Glutamatergic neuron (in vitro differentiated cells): ENCODE results near the gene TMA7. TPM values are rescaled to one million over a fixed set of nuclear protein-coding genes. Genes with fewer than 3 reads are reported as not detected.
A peak's percentile ranks its signal among the peaks of the same experiment; 100 is the strongest.

Experiments
- DNase-seq: peaks from one replicate; pipeline ENCODE4 v3.0.0; 2022
- H3K27ac Mint-ChIP-seq: one replicate; pipeline ENCODE4 v1.8.0; 2020; ENCODE audit warnings: mild to moderate bottlenecking, mixed read lengths, inconsistent platforms; ENCODE audit not compliant: unreplicated experiment
- H3K27me3 Mint-ChIP-seq: one replicate; pipeline ENCODE4 v1.8.0; 2020; ENCODE audit warnings: mild to moderate bottlenecking, moderate library complexity, mixed read lengths, inconsistent platforms; ENCODE audit not compliant: unreplicated experiment
- H3K36me3 Mint-ChIP-seq: one replicate; pipeline ENCODE4 v1.8.0; 2020; ENCODE audit warnings: mild to moderate bottlenecking, mixed read lengths, inconsistent platforms; ENCODE audit not compliant: unreplicated experiment
- H3K4me1 Mint-ChIP-seq: one replicate; pipeline ENCODE4 v1.8.0; 2020; ENCODE audit warnings: mild to moderate bottlenecking, low read depth, mixed read lengths, inconsistent platforms; ENCODE audit not compliant: unreplicated experiment
- H3K4me3 Mint-ChIP-seq: one replicate; pipeline ENCODE4 v1.8.0; 2020; ENCODE audit warnings: mild to moderate bottlenecking, mixed read lengths, inconsistent platforms; ENCODE audit not compliant: unreplicated experiment
- H3K9me3 Mint-ChIP-seq: one replicate; pipeline ENCODE4 v1.8.0; 2020; ENCODE audit warnings: mild to moderate bottlenecking, moderate library complexity, mixed read lengths, inconsistent platforms; ENCODE audit not compliant: unreplicated experiment
- total RNA-seq: library from RNA; stranded (reverse); fragmentation: NEBNext Ultra II Directional; extraction: Animal tissue kit (Norgen Biotek cat#: 25700); gene quantifications from one replicate; pipeline ENCODE4 v1.2.1, GENCODE V29; 2021; ENCODE audit not compliant: unreplicated experiment
- TF ChIP-seq, protein P1 (sequence below): fragments of 200-600 bp; sonication (generic); IDR thresholded peaks from one replicate; pipeline ENCODE4 v1.5.0; 2021; ENCODE audit not compliant: partially characterized antibody, unreplicated experiment

The TMA7 gene
- total RNA-seq, 1 donor from 2014 or later, result 154 TPM

GRCh38 chr3:48463703-48464102, 23.6 kb downstream of the TMA7 start:
- peaks cover 20% of the 10 kb centered on the region for H3K4me1 Mint-ChIP-seq
- peaks cover 7% of the 10 kb centered on the region for H3K36me3 Mint-ChIP-seq
- H3K27ac Mint-ChIP-seq, result no peak overlapping the region
- DNase-seq, result no peak
- H3K27me3 Mint-ChIP-seq, result peaks cover 12% of the 10 kb centered on the region
- TF ChIP-seq, protein P1, sequence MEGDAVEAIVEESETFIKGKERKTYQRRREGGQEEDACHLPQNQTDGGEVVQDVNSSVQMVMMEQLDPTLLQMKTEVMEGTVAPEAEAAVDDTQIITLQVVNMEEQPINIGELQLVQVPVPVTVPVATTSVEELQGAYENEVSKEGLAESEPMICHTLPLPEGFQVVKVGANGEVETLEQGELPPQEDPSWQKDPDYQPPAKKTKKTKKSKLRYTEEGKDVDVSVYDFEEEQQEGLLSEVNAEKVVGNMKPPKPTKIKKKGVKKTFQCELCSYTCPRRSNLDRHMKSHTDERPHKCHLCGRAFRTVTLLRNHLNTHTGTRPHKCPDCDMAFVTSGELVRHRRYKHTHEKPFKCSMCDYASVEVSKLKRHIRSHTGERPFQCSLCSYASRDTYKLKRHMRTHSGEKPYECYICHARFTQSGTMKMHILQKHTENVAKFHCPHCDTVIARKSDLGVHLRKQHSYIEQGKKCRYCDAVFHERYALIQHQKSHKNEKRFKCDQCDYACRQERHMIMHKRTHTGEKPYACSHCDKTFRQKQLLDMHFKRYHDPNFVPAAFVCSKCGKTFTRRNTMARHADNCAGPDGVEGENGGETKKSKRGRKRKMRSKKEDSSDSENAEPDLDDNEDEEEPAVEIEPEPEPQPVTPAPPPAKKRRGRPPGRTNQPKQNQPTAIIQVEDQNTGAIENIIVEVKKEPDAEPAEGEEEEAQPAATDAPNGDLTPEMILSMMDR, result no peak
- H3K9me3 Mint-ChIP-seq, result peaks cover 12% of the 10 kb centered on the region
- H3K4me3 Mint-ChIP-seq, result no peak overlapping the region

DNA sequence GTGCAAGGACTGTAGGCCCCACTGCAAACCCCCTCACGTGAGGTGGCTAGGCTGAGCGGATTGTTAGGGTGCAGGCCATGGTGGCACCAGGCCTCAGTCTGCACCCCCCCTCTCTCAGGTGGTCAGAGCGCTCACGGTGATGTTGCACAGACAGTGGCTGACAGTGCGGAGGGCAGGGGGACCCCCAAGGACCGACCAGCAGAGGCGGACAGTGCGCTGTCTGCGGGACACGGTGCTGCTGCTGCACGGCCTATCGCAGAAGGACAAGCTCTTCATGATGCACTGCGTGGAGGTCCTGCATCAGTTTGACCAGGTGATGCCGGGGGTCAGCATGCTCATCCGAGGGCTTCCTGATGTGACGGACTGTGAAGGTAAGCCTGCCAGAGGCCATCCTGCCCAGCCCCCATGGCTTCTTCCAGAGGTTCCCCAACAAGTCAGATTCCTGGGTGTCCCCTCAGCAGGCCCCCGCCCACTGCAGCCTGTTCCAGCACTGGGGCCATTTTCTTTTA, 24.7 kb downstream of the TMA7 start:
- Mint-ChIP-seq H3K27ac (no peak overlapping the region), H3K4me1 (peaks cover 24% of the 10 kb centered on the region), H3K9me3 (peaks cover 12% of the 10 kb centered on the region), H3K36me3 (peaks cover 7% of the 10 kb centered on the region), H3K27me3 (peaks cover 12% of the 10 kb centered on the region), H3K4me3 (no peak overlapping the region)
- TF ChIP-seq, protein P1, result no peak
- DNase-seq, result no peak

DNA sequence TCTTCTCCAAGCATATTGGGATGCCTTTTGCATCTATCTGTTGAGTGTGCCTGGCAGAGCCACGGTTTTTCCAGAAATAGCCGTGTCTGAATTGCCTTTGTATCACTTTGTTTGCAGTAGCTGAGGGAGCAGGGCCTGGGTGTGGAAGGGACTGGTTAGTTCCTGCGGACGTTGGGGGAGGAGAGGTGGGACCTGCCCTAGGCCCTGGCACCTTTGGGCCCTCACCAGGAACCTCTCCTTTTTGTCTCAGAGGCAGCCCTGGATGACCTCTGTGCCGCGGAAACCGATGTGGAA, 25.1 kb downstream of the TMA7 start:
- no peak for DNase-seq
- Mint-ChIP-seq H3K4me1 (peaks cover 27% of the 10 kb centered on the region), H3K36me3 (peaks cover 7% of the 10 kb centered on the region), H3K9me3 (peaks cover 12% of the 10 kb centered on the region), H3K27me3 (peaks cover 12% of the 10 kb centered on the region), H3K4me3 (peak overlapping the region; percentile 79), H3K27ac (peak overlapping the region; percentile 98)
- TF ChIP-seq, protein P1, result no peak

DNA sequence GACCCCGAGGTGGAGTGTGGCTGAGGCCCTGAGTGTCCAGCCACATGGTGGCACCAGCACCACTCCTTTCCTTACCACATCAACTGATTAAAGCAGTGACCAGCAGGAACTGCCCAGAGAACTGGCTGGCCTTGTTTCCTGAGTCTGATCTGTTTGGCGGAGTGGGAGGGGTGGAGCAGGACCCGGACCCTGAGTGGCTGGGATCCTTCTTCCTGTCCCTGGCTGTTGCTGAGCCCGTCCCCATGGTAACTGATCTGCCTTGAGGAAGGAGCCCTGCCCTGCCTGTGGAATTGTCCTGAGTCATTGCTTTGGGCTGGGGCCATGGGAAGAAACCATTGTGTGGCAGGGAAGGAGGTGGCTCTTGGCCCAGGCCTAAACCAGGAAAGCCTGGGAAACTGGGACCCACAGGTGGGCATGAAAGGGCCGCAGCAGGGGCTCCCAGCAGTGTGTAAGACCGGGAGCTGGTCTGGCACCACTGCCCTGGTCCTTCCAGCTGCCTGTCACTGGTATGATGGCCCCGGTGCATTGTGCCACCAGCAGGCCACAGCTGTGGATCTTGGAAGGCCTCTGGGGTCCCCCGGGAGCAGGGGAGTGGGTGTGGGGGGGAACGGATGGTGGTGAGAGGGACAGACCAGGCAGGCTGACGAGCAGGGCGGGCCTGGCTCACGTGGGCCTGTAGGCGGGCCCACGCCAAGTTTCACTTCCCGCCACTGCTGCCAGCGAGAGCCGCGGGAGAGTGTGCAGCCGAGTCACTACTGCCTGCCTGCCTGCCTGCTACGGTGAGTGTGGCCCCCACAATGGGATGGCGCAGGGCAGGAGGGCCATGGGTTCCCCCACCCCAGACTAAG, 25.7 kb downstream of the TMA7 start:
- Mint-ChIP-seq H3K4me3 (peak overlapping the region; percentile 79), H3K9me3 (peaks cover 12% of the 10 kb centered on the region), H3K36me3 (peaks cover 7% of the 10 kb centered on the region), H3K27ac (peak overlapping the region; percentile 98), H3K27me3 (peaks cover 12% of the 10 kb centered on the region), H3K4me1 (peaks cover 27% of the 10 kb centered on the region)
- TF ChIP-seq, protein P1, result no peak
- peak; percentile 89 for DNase-seq
